ENCODE results near the gene GDA. TPM values are rescaled to one million over a fixed set of nuclear protein-coding genes. Genes with fewer than 3 reads are reported as not detected.

Gene GDA
- total RNA-seq, 1 experiment from 2014 or later, result 142 TPM

DNA sequence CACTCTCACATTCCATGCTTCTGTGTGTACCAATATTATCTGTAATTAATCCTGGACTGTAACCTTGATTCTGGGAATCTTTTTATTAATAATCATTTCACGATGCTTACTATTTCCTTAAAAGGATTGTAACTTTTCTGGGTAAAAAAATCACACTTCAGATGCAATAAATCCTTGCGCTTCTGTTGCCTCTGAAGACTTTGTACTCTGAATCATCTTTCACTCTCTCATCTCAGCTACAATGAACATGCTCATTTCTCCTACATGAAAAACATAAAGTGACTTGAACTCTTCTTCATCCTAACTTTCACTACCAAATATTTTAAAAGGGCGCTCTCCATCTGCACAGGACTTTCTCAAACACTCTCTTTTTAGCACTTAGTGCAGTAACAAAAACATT is 50.0 kb downstream of the GDA start:
- intact Hi-C loops (cut with micrococcal nuclease; ENCODE audit: unreplicated experiment), result no loop called here
- CTCF ChIA-PET, result interaction anchor here (0.7 kb wide), 1 partner anchor 1875 kb away, joined by 3 read pairs; no protein-coding TSS in a partner anchor
- TF ChIP-seq EZH2 (IDR thresholded peaks at IDR 0.05; ENCODE audit: low read depth), result no peak
- TF ChIP-seq, protein P1, sequence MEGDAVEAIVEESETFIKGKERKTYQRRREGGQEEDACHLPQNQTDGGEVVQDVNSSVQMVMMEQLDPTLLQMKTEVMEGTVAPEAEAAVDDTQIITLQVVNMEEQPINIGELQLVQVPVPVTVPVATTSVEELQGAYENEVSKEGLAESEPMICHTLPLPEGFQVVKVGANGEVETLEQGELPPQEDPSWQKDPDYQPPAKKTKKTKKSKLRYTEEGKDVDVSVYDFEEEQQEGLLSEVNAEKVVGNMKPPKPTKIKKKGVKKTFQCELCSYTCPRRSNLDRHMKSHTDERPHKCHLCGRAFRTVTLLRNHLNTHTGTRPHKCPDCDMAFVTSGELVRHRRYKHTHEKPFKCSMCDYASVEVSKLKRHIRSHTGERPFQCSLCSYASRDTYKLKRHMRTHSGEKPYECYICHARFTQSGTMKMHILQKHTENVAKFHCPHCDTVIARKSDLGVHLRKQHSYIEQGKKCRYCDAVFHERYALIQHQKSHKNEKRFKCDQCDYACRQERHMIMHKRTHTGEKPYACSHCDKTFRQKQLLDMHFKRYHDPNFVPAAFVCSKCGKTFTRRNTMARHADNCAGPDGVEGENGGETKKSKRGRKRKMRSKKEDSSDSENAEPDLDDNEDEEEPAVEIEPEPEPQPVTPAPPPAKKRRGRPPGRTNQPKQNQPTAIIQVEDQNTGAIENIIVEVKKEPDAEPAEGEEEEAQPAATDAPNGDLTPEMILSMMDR (conservative IDR thresholded peaks at IDR 0.05), result no peak

DNA sequence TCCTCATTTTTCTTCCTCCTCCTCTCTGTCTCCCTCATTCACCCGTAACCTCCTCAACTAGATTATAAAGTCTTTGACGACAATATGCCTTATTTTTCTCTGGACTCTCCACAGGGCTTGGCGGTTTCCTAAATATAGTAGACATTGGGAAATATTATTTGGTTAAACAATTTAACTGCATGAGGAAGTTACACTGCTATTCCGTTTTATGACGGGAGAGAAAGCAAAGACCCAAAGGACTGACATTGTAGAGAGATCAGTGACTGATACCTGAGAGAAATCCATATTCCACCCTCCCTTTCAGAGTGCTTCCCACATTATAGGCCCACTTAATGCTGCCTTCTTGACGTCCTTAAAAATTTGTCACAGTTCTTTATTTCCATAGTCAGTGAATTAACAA is 51.2 kb downstream of the GDA start:
- H3K4me3 ChIP-seq, result no peak overlapping the region
- H3K4me1 ChIP-seq (replicated peaks; ENCODE audit: insufficient read depth), result no peaks in the 10 kb centered on the region
- TF ChIP-seq, protein P1 (conservative IDR thresholded peaks at IDR 0.05), result no peak
- no peak for TF ChIP-seq EZH2 (IDR thresholded peaks at IDR 0.05; ENCODE audit: low read depth)
- H3K9me3 ChIP-seq (ENCODE audit: insufficient read depth, low read depth), result no peaks in the 10 kb centered on the region
- 0 out of 2 replicates have a peak, but pooled peaks cover 3% of the 10 kb centered on the region for H4K20me1 ChIP-seq (ENCODE audit: insufficient read depth)
- no peaks in the 10 kb centered on the region for H3K36me3 ChIP-seq (ENCODE audit: low read depth)
- intact Hi-C loops (cut with micrococcal nuclease; ENCODE audit: unreplicated experiment), result loop anchor here (5.0 kb wide), 2 partner anchors 48 to 163 kb away; no protein-coding TSS in a partner anchor
- H3F3A ChIP-seq (ENCODE audit: insufficient read depth, low read depth), result no peaks in the 10 kb centered on the region
- no peaks in the 10 kb centered on the region for H3K79me2 ChIP-seq (ENCODE audit: low read depth)
- H2AFZ ChIP-seq, result no peak overlapping the region
- no peaks in the 10 kb centered on the region for H3K9me2 ChIP-seq (ENCODE audit: insufficient read depth)
- no peak overlapping the region for H3K27ac ChIP-seq
- no peak overlapping the region for H3K4me2 ChIP-seq
- DNase-seq, result no peak
- ChIA-PET POLR2A (ENCODE audit: unreplicated experiment) (no interaction called here), CTCF (no interaction called here)
- H3K27me3 ChIP-seq (ENCODE audit: insufficient read depth, low read depth), result no peaks in the 10 kb centered on the region
- BruUV-seq (replicated peaks), result no TSS peak

More for the DNA sequence above, 50.0 kb downstream of the GDA start:
- no peak for DNase-seq
- H4K20me1 ChIP-seq (ENCODE audit: insufficient read depth), result 0 out of 2 replicates have a peak, but pooled peaks cover 3% of the 10 kb centered on the region
- H2AFZ ChIP-seq, result no peak overlapping the region
- no peaks in the 10 kb centered on the region for H3K79me2 ChIP-seq (ENCODE audit: low read depth)
- no peak overlapping the region for H3K4me2 ChIP-seq
- no peak overlapping the region for H3K27ac ChIP-seq
- no peak overlapping the region for H3K4me3 ChIP-seq
- no peaks in the 10 kb centered on the region for H3K9me3 ChIP-seq (ENCODE audit: insufficient read depth, low read depth)
- POLR2A ChIA-PET (ENCODE audit: unreplicated experiment), result interaction anchor here (0.6 kb wide), 1 partner anchor 15 kb away, joined by 3 read pairs; no protein-coding TSS in a partner anchor
- H3K36me3 ChIP-seq (ENCODE audit: low read depth), result no peaks in the 10 kb centered on the region
- H3K9me2 ChIP-seq (ENCODE audit: insufficient read depth), result no peaks in the 10 kb centered on the region; the same call in 1 of the 2 replicates
- no peaks in the 10 kb centered on the region for H3F3A ChIP-seq (ENCODE audit: insufficient read depth, low read depth)
- BruUV-seq (replicated peaks), result no TSS peak
- no peaks in the 10 kb centered on the region for H3K27me3 ChIP-seq (ENCODE audit: insufficient read depth, low read depth)
- no peaks in the 10 kb centered on the region for H3K4me1 ChIP-seq (replicated peaks; ENCODE audit: insufficient read depth)

DNA sequence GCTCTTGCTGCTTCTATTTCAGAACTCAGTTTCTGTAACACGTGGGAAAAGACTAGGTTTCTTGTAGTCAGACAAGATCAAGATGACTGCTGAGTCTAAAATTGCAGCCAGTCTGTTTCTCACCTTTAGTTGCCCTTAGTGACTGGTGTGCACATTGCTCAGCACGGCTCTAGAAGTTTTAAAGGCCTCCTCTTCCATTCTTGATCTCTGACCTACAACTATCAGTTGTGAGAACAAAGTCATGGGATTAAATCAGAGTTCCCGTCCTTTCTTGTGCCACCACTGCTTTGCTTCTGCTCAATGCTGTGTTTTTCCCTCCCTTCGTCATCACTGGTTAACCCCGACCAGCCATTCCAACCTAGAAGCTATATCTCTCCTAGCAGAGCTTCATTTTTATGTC is 52.8 kb downstream of the GDA start:
- H3K4me1 ChIP-seq (replicated peaks; ENCODE audit: insufficient read depth), result no peaks in the 10 kb centered on the region
- CTCF ChIA-PET, result no interaction called here
- H3K4me3 ChIP-seq, result no peak overlapping the region
- BruUV-seq (replicated peaks), result no TSS peak
- H3K27me3 ChIP-seq (ENCODE audit: insufficient read depth, low read depth), result no peaks in the 10 kb centered on the region
- no peak overlapping the region for H2AFZ ChIP-seq
- intact Hi-C loops (cut with micrococcal nuclease; ENCODE audit: unreplicated experiment), result loop anchor here (5.0 kb wide), 2 partner anchors 50 to 165 kb away; no protein-coding TSS in a partner anchor
- no peaks in the 10 kb centered on the region for H3K79me2 ChIP-seq (ENCODE audit: low read depth)
- TF ChIP-seq, protein P1 (conservative IDR thresholded peaks at IDR 0.05), result no peak
- no peak for TF ChIP-seq EZH2 (IDR thresholded peaks at IDR 0.05; ENCODE audit: low read depth)
- H3F3A ChIP-seq (ENCODE audit: insufficient read depth, low read depth), result no peaks in the 10 kb centered on the region
- H3K36me3 ChIP-seq (ENCODE audit: low read depth), result no peaks in the 10 kb centered on the region
- H3K9me3 ChIP-seq (ENCODE audit: insufficient read depth, low read depth), result no peaks in the 10 kb centered on the region
- H3K4me2 ChIP-seq, result no peak overlapping the region
- POLR2A ChIA-PET (ENCODE audit: unreplicated experiment), result no interaction called here
- no peaks in the 10 kb centered on the region for H3K9me2 ChIP-seq (ENCODE audit: insufficient read depth)
- 0 out of 2 replicates have a peak, but pooled peaks cover 3% of the 10 kb centered on the region for H4K20me1 ChIP-seq (ENCODE audit: insufficient read depth)
- no peak for DNase-seq
- H3K27ac ChIP-seq, result no peak overlapping the region
